Left ventricle myocardium inferior (tissue), 1 donor: Measurements from ENCODE around the gene HHIP. TPM values are rescaled to one million over a fixed set of nuclear protein-coding genes. Genes with fewer than 3 reads are reported as not detected.

Source experiments
- DNase-seq: peaks from one replicate; pipeline ENCODE4 v3.0.0-alpha.2; 2020
- H3K27ac ChIP-seq: fragments of 200-600 bp; replicated peaks from 2 replicates; pipeline ENCODE4 v1.8.0; 2021
- H3K27me3 ChIP-seq: fragments of 200-600 bp; 2 replicates; pipeline ENCODE4 v1.8.0; 2021; ENCODE audit warnings: low read depth
- H3K36me3 ChIP-seq: fragments of 200-600 bp; 2 replicates; pipeline ENCODE4 v1.8.0; 2021
- H3K4me1 ChIP-seq: fragments of 200-600 bp; 2 replicates; pipeline ENCODE4 v1.8.0; 2021
- H3K4me3 ChIP-seq: fragments of 200-600 bp; 2 replicates; pipeline ENCODE4 v1.8.0; 2021; ENCODE audit warnings: mild to moderate bottlenecking, moderate library complexity
- H3K9me3 ChIP-seq: fragments of 200-600 bp; replicated peaks from 2 replicates; pipeline ENCODE4 v1.8.0; 2021
- intact Hi-C: fragments of 100-400 bp; cut with micrococcal nuclease; formaldehyde crosslinking; loops from one replicate; pipeline ENCODE4 v1.11.0; 2022
- total RNA-seq: library from RNA; stranded (reverse); fragmentation: NEBNext Ultra II Directional; extraction: Animal tissue kit (Norgen Biotek cat#: 25700); gene quantifications from one replicate; pipeline ENCODE4 v1.2.1, GENCODE V29; 2021
- TF ChIP-seq, protein P1 (sequence below): fragments of 200-600 bp; IDR thresholded peaks from 2 replicates; pipeline ENCODE4 v1.8.0; 2021; ENCODE audit warnings: antibody characterized with exemption, mild to moderate bottlenecking, borderline replicate concordance
- donor health status: DM: no; HTN: yes; CAD: no; lungs with severe emphysema.

The HHIP gene
- total RNA-seq, 1 donor from 2014 or later: not detected

DNA sequence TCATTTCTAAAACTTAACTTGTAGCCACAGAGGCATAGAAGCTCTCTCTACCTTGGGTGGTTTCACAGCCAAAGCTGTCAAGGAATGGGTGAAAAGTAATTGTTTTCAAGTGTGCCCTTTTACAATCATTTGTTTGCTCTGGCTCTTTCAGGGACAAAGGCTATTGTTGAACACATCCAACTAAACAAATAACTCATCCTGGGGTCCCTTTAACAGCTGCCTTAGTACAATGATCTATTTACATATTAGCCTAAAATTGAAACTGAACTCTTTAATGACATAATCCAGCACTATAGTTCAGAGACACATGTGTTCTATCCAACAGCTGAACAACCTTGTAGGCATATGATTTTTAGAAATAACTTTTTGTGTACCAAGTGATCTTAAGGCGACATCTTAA is 3.7 kb downstream of the HHIP start:
- no peak overlapping the region for H3K4me3 ChIP-seq
- H3K9me3 ChIP-seq: no peaks in the 10 kb centered on the region
- H3K36me3 ChIP-seq: no peaks in the 10 kb centered on the region
- H3K27me3 ChIP-seq: peaks cover 66% of the 10 kb centered on the region
- no peak for DNase-seq
- TF ChIP-seq, protein P1, sequence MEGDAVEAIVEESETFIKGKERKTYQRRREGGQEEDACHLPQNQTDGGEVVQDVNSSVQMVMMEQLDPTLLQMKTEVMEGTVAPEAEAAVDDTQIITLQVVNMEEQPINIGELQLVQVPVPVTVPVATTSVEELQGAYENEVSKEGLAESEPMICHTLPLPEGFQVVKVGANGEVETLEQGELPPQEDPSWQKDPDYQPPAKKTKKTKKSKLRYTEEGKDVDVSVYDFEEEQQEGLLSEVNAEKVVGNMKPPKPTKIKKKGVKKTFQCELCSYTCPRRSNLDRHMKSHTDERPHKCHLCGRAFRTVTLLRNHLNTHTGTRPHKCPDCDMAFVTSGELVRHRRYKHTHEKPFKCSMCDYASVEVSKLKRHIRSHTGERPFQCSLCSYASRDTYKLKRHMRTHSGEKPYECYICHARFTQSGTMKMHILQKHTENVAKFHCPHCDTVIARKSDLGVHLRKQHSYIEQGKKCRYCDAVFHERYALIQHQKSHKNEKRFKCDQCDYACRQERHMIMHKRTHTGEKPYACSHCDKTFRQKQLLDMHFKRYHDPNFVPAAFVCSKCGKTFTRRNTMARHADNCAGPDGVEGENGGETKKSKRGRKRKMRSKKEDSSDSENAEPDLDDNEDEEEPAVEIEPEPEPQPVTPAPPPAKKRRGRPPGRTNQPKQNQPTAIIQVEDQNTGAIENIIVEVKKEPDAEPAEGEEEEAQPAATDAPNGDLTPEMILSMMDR: no peak
- no peak overlapping the region for H3K27ac ChIP-seq
- intact Hi-C loops: no loop called here
- peaks cover 26% of the 10 kb centered on the region for H3K4me1 ChIP-seq

DNA sequence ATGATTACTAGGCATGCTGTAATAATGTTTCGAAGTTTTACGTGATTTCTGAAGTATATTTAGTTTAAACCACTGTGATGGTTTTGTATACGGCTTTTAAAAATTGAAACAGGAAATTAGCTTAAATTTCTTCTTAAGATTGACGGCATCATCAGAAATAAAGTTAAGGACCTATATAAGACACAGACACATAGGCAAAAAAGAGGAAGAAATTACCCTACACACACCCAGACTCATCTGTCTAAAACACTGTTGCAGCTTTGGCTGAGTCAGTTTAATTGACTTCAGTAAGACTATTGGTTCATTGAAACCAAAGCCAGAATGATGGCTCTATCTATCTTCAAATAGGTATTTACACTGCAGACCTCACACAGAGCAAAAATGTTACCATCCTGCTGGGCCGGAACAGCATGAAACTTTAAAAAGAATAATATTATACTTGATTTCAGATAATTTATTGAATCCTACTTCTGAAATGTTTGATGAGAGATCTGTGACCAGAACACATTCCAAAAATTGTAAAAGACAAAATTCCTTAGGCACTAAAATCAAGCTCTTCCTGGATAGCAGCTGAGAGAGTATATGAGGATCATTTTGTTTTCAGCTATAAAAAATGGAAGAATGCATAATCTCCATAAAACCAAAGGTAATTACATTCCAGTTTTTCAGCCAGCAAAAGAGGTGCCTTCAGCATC is 4.5 kb downstream of the HHIP start:
- TF ChIP-seq, protein P1: no peak
- H3K27me3 ChIP-seq: peaks cover 58% of the 10 kb centered on the region
- H3K4me1 ChIP-seq: peaks cover 21% of the 10 kb centered on the region
- H3K36me3 ChIP-seq: no peaks in the 10 kb centered on the region
- H3K9me3 ChIP-seq: no peaks in the 10 kb centered on the region
- H3K4me3 ChIP-seq: no peak overlapping the region
- no peak for DNase-seq
- intact Hi-C loops: no loop called here
- no peak overlapping the region for H3K27ac ChIP-seq

DNA sequence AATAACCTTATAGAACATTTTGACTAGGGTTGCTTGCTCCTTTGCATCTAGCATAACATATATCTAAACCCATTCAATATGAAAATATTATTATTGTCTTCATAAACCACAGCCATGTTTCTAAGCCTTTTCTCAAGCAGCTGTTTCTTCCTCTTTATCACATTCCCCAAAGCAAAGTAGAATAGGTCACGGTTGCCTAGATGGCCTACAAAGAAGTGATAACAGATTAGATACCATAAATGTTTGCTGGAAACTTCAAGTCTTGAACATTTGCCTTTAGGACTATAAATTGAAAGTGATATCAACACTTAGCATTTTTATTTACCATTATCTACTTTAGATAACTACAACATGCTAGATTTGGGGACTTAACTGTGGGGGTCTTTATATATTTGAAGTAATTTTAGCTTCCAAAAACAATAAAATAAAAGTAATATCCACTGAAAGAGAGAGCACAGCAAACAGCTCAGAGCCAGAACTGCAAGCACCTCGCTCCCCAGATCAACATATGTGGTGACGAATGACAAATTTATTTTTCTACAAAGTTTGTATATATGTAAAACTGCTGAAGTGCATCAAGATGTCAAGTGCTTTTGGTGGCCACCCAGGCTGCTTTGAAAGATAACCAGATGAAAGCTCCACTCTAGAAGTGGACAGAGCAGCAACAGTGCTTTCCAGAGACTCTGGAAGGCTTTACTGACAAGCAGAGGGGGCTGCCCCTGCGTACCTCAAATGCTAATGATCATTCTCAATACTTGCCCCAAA is 8.0 kb downstream of the HHIP start:
- no peak for DNase-seq
- intact Hi-C loops: no loop called here
- Histone ChIP-seq H3K4me3 (no peak overlapping the region), H3K9me3 (no peaks in the 10 kb centered on the region), H3K36me3 (no peaks in the 10 kb centered on the region), H3K27ac (no peak overlapping the region), H3K4me1 (no peaks in the 10 kb centered on the region), H3K27me3 (peaks cover 23% of the 10 kb centered on the region)
- TF ChIP-seq, protein P1: no peak

DNA sequence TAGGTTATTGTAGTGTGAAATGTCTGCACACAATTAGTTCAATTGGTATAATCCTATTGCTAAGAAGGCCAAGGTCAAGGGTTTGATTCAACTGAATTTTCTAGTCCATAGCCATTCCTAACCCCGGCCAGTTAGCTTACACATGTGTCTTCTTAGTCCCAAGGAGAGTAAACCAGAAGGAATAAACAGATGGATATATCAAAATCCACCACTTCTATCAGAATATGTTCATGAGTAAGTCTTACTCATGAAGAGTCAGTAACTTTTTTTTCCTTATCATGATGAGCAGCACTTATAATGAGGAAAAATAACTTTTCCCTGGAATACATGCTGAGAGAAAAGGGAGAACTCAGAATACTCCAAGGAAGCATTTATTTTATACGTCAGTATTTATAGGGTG is 9.5 kb downstream of the HHIP start:
- H3K27ac ChIP-seq: no peak overlapping the region
- H3K4me1 ChIP-seq: no peaks in the 10 kb centered on the region
- H3K9me3 ChIP-seq: no peaks in the 10 kb centered on the region
- no peaks in the 10 kb centered on the region for H3K36me3 ChIP-seq
- H3K4me3 ChIP-seq: no peak overlapping the region
- no peak for DNase-seq
- intact Hi-C loops: no loop called here
- TF ChIP-seq, protein P1: no peak
- peaks cover 8% of the 10 kb centered on the region for H3K27me3 ChIP-seq

DNA sequence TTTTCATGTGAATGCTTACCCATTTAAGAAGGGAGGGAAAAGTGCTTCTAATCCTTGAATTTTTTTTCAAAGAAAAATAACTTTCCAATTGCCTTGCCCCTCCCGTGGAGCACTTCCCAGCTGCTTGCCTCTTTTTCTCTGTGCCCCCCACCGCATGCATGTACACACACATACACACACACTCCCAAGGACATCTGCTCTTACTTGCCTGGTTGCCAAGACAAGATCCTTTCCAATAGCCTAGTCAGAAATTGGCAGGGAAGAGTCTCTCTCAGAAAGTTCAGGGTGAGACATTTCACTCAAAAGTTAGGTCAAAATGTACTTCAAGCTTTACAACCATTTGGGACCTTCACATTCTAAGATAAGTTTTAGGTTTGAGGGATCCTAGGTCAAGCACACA is 10.9 kb downstream of the HHIP start:
- DNase-seq: no peak
- Histone ChIP-seq H3K4me1 (no peaks in the 10 kb centered on the region), H3K27ac (no peak overlapping the region), H3K9me3 (no peaks in the 10 kb centered on the region), H3K27me3 (no peaks in the 10 kb centered on the region), H3K36me3 (no peaks in the 10 kb centered on the region), H3K4me3 (no peak overlapping the region)
- intact Hi-C loops: no loop called here
- TF ChIP-seq, protein P1: no peak
